Measurements from ENCODE around the gene ADGRL1.
"Not testable (repeated sequence)": the region's sequence is repeated elsewhere in the genome, so short reads cannot be mapped to it uniquely, and the experiment has no call there.

The ADGRL1 gene

GRCh38 chr19:14217886-14218285 is 11.9 kb upstream of the ADGRL1 start:
- not testable (repeated sequence) for DNase-seq

GRCh38 chr19:14214580-14214979 is 8.6 kb upstream of the ADGRL1 start:
- no peak for DNase-seq

GRCh38 chr19:14210182-14210581 is 4.2 kb upstream of the ADGRL1 start:
- not testable (repeated sequence) for DNase-seq

- not testable (repeated sequence) for DNase-seq
Observed at GRCh38 chr19:14209401-14209800, 3.4 kb upstream of the ADGRL1 start.

GRCh38 chr19:14208496-14208895 is 2.5 kb upstream of the ADGRL1 start:
- DNase-seq = not testable (repeated sequence)

- not testable (repeated sequence) for DNase-seq
Observed at GRCh38 chr19:14207796-14208195, 1.8 kb upstream of the ADGRL1 start.

GRCh38 chr19:14206737-14207726 is 1.1 kb upstream of the ADGRL1 start:
- DNase-seq = peak; percentile 63

- not testable (repeated sequence) for DNase-seq
Observed at GRCh38 chr19:14206308-14206707, 339 bp upstream of the ADGRL1 start.

GRCh38 chr19:14204676-14205451 is 1.1 kb downstream of the ADGRL1 start:
- DNase-seq = not testable (repeated sequence)

GRCh38 chr19:14204219-14204618 is 1.8 kb downstream of the ADGRL1 start:
- not testable (repeated sequence) for DNase-seq

GRCh38 chr19:14203788-14204187 is 2.2 kb downstream of the ADGRL1 start:
- not testable (repeated sequence) for DNase-seq

GRCh38 chr19:14203177-14203576 is 2.8 kb downstream of the ADGRL1 start:
- DNase-seq = no peak

- not testable (repeated sequence) for DNase-seq
Observed at GRCh38 chr19:14201481-14201880, 4.5 kb downstream of the ADGRL1 start.

GRCh38 chr19:14200147-14200841 is 5.7 kb downstream of the ADGRL1 start:
- peak; percentile 51 for DNase-seq

GRCh38 chr19:14198384-14199376 is 7.3 kb downstream of the ADGRL1 start:
- DNase-seq = no peak

- no peak for DNase-seq
Observed at GRCh38 chr19:14197882-14198281, 8.1 kb downstream of the ADGRL1 start.

GRCh38 chr19:14197288-14197687 is 8.7 kb downstream of the ADGRL1 start:
- not testable (repeated sequence) for DNase-seq

- peak; percentile 87 for DNase-seq
Observed at GRCh38 chr19:14196105-14196504, 9.9 kb downstream of the ADGRL1 start.

GRCh38 chr19:14195216-14195615 is 10.8 kb downstream of the ADGRL1 start:
- DNase-seq = not testable (repeated sequence)

- DNase-seq = no peak
Observed at GRCh38 chr19:14189415-14189814, 16.6 kb downstream of the ADGRL1 start.

GRCh38 chr19:14188086-14188485 is 17.9 kb downstream of the ADGRL1 start:
- DNase-seq = not testable (repeated sequence)

- DNase-seq = no peak
Observed at GRCh38 chr19:14187561-14187960, 18.4 kb downstream of the ADGRL1 start.
